PC-3 (cell line): ENCODE results near the gene TPM1.

ENCODE experiments used
- EZH2 ChIP-seq: fragments of 300-600 bp; sonication (generic); IDR thresholded peaks from one replicate; pipeline ENCODE4 v1.6.1; 2017; ENCODE audit warnings: antibody characterized with exemption, mild to moderate bottlenecking, low read length; ENCODE audit not compliant: unreplicated experiment
- EZH2phosphoT487 ChIP-seq: fragments of 300-600 bp; sonication (generic); IDR thresholded peaks from 2 replicates; pipeline ENCODE4 v1.6.1; 2018; ENCODE audit warnings: mild to moderate bottlenecking, antibody characterized with exemption, low read length, borderline replicate concordance
- TF ChIP-seq, protein P1 (sequence below): fragments of 300-600 bp; sonication (generic); conservative IDR thresholded peaks from 2 replicates; pipeline ENCODE4 v1.5.1; 2017; ENCODE audit warnings: antibody characterized with exemption, low read depth, mild to moderate bottlenecking, low read length

DNA sequence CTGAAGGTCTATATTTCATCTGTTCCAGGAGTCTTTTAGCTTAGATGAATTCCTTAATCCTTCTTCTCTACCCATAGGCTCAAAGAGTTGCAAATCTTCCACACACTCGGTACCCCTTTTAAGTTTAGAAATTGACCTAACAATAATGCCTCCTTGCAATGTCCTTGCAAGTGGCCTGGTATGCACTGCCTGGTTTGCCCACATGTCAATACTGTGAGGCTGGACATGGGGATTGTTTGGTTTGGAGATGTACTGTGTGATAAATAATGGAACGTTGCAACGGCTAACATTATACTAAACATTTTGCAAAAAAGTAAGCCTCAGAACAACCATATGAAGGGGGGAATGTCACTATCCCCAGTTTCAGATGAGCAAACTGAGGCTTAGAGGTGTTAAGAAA is 22.4 kb upstream of the TPM1 start:
- TF ChIP-seq, protein P1, sequence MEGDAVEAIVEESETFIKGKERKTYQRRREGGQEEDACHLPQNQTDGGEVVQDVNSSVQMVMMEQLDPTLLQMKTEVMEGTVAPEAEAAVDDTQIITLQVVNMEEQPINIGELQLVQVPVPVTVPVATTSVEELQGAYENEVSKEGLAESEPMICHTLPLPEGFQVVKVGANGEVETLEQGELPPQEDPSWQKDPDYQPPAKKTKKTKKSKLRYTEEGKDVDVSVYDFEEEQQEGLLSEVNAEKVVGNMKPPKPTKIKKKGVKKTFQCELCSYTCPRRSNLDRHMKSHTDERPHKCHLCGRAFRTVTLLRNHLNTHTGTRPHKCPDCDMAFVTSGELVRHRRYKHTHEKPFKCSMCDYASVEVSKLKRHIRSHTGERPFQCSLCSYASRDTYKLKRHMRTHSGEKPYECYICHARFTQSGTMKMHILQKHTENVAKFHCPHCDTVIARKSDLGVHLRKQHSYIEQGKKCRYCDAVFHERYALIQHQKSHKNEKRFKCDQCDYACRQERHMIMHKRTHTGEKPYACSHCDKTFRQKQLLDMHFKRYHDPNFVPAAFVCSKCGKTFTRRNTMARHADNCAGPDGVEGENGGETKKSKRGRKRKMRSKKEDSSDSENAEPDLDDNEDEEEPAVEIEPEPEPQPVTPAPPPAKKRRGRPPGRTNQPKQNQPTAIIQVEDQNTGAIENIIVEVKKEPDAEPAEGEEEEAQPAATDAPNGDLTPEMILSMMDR: no peak
- TF ChIP-seq EZH2 (no peak), EZH2phosphoT487 (no peak)
